ENCODE measurements around the gene TRIM62. TPM values are rescaled to one million over a fixed set of nuclear protein-coding genes. Genes with fewer than 3 reads are reported as not detected.

The TRIM62 gene
- polyA plus RNA-seq, 1 donor, result 7.5 TPM

DNA sequence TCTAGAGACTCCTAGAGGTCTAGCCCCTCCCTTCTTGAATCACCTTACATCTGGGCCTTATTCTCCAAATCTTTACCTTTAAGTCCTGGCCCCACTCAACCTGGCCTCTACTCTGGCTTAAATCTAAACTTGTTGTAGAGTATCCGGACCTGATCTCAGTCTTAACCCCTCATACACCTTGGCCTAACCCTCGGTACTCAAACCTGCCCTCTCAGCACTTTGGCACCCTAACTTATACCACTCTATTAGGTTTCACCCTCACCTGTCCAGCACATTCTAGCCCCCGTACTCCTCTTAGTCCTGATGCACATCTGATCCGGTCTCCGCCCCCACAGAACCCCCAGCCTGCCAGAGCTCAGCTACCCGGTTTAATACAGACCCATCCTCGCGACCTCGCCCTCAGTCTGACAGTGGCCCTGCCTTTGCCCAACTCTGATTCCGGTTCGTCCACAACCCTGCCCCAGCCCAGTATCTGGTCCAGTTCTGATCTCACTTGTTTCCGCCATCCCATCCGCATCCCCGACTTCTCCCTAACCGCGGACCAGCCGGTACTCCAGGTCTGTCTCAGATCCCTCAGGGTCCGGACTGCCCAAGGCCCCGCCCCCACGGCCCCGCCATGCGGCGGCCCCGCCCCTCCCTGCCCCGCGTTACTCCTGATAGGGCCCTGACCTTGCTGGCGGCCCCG is 1.5 kb downstream of the TRIM62 start:
- no peak for DNase-seq

DNA sequence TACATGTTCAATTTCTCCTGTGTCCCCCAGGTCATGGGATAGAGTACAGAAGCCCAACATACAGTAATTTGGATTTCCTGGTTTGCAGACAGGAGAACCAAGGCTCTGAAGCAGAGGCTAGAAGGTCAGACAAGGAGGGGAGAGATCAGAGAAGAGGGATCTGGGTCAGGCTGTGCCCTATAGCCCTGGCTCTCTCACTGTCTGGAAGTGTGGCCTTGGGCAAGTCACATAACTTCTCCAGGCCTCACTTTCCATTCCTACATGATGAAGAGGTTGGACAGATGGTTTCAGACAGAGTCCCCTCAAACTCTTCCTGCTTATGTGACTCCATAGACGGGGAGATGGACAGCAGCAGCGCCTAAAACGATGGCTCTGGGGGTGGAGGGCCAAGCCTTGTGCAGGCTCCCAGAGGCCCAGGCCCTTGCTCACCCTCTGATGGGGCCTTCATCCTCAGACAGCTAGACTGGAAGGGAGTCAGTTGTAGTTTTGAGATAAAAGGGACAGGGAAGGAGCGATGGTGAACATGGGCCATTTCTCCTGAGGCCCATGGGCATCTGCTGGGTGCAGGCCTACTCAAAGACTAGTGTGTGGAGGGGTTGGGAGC is 2.9 kb downstream of the TRIM62 start:
- DNase-seq, result no peak

DNA sequence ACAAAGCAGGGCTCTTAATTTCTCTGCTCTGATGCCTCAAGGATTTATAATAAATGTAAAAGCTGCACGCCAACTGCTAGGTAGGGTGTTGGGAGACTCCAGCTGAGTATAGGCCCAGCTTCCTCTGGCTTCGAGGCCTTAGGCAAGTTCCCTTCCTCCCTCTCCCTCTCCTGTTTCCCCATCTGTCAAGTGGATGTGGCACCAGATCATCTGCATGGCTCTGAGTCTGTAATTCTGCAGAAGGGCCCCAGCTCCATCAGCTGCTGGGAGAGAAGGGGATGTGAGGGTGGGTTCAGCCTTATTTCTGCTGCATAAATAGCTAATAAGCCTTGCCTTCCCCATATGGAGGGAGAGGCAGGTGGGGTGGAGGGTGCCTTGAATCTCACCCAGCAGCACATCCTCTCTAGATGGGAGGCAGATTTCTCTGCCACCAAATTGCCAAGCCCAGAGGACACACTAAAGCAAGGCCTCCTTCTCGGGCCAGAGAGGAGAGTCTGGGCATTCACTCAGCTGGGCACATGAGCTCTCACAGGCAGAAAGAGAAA is 3.8 kb downstream of the TRIM62 start:
- no peak for DNase-seq

DNA sequence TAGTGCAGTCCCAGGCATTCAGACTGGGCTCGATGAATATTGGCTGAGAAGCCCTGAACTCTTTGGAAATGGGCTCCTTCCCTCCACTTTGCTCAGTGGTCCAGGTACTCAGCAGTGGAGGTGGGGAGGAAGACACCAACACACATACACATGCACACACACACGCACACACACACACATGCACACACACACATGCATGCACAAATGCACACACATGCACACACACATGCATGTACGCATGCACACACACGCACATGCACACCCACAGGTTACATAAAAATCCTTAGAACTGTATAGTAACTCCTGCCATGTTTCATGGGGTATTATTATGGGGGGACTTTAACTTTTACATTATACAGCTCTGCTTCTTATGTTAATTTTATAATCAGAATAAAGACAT is 5.0 kb downstream of the TRIM62 start:
- DNase-seq, result no peak

DNA sequence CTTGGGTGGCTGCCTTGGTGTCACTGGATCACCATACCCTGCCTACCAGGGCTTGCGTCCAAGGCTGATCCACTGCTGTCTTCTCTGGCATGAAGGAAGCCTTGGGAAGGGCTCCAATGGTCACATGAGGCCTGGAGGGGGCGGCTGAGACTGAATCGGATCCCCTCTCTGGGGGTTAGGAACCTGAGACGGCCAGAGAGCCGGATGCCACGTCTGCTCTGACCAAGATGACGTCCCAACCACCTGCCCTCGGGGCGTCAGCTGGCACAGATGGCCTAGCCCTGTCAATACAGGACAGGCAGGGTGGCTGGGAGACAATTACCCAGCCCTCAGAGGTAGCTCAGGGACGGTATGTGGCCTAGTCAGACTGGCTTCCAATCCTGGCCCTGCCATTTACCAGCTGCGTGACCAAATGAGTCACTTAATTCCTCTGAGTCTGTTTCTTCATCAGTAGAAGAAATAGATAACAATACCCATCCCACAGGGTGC is 5.4 kb downstream of the TRIM62 start:
- DNase-seq, result peak; percentile 65

DNA sequence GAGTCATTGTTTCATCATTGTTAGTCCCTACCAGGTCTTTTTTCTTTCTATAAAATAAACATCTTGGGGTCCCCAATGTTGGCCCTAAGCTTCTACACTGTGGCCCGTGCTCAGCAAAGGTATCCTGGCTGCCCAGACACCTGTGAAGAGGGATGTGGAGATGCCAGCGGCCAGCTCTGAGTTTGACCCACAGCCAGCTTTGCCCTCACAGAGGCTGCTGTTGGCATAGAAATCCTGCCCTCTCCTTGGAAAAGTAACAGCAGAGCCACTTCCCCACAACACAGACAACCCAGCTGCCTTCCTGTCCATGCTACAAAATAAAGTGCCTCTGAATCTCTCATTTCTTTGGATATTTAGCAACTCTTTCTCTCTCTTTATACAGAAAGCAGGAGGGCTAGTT is 6.0 kb downstream of the TRIM62 start:
- DNase-seq, result no peak

DNA sequence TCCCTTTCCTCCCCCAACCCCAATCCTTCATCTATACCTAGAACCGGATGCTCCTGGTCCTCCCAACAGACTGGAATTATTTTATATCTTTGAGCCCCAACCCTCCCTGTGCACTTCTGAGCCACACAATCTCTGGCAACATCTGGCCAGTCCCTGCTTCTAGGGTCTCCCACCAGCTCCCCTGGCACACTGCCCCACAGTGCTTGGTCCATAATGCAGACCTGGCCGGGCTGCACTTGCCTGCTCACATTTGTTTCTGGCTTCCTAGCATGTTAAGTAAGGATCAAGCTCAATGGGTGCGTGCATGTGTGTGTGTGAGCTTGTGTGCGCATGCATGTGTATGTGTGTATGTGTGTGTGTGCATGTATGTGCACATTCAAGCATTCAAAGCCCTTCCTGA is 8.8 kb downstream of the TRIM62 start:
- DNase-seq, result no peak

DNA sequence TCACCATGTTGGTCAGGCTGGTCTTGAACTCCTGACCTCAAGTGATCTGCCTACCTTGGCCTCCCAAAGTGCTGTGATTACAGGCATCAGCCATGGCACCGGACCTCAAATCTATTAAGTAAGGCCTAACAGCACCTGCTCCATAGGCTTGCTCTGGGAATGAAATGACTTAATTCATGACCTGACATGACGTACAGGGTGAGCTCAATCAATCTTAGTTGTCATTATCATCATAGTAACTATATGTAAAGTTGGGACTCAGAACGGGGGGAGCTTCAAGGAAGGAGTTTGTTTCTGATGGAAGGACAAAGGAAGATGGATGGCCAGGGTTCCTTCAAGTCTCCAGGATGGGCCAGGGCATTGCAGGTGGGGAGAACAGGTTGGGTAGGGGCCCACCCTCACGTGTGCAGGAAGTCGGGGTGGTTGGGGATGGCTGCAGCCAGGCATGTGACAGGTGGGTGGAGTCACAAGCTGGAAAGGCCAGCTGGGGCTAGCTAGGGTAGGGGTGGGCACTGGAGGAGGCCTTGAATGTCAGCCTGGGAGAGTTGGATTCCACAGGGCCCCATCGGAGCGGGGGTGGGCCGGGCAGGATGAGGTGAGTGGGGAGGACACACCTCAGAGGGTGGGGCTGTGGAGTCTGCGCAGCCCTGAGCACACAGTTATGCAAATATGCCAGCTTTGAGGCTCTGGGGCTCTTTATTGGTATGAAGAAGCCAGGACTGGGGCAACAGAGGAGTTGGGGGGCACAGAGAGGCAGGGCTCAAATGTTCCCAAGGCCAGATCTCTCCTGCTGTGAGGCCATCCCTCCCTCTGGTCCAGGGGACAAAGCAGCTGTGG is 9.6 kb downstream of the TRIM62 start:
- no peak for DNase-seq

DNA sequence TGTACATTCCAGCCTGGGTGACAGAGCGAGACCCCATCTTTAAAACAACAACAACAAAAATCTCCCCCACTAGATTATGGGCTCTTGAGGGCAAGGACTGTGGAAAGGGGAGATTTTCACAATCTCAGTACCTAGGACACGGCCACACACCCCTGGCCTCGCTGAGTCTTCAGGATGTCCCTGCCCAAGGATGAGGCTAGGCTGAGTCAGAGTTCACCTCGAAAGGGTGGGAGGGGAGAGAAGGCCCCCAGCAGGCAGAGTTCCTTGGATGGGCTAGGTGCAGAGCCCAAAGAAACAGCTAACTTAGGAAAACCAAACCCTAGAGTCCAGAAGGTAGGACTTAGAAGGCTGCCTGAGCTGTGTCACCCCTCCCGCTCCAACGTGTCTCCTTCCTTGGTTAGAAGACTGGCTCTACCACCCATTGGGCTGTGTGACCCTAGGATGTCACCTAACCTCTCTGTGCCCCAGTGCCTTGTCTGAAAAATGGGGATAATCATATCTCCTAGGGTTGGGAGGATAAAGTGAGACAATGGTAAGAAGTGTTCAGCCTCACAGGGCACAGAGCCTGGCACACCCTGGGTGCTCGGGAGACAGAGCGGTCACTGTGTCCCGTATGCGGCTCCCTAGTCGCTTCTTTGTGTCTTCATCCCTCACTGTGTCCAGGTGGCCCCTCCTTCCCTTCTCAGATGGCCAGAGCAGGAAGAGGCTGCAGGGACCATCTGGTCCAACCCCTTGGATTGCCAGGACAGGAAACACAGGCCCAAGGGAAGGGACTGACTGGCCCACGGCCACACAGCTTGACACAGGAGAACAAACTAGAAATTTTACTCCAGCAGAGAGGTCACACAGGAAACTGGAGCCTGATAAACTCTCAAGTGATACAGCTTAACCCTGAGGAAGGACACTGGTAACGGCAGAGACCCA is 11.2 kb downstream of the TRIM62 start:
- no peak for DNase-seq

DNA sequence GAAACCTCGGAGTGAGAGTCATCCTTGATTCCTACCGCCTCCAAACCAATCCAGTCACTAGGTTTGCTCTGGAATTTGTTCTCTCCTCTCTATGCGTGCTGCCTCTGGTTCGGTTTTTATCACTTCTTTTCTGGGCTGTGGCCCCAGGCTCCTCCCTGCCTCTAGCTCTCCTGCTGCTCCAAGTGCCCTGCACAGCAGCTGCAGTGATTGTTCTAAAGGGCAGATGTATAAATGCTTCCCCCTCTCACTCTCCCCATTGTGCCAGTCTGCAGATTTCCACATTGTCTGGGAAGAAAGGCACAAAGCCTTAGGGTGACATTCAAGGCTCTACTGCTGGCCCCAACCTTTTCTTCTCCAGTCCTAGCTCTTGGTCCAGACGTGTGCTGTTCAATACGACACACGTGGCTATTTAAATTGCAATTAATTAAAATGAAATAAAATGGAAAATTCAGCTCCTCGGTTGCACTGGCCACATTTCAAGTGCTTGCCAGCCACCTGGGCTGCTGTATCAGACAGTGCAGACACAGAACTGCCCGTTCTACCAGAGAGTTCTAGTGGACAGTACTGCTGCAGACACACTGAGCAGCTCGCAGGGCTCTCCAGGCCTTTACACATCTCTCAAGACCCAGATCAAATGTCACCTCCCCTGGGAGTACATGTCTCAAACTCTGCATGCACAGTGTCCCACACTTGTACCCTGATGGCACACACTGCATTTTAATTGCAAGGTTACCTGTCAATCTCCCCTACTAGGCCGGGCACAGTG is 12.4 kb downstream of the TRIM62 start:
- no peak for DNase-seq

DNA sequence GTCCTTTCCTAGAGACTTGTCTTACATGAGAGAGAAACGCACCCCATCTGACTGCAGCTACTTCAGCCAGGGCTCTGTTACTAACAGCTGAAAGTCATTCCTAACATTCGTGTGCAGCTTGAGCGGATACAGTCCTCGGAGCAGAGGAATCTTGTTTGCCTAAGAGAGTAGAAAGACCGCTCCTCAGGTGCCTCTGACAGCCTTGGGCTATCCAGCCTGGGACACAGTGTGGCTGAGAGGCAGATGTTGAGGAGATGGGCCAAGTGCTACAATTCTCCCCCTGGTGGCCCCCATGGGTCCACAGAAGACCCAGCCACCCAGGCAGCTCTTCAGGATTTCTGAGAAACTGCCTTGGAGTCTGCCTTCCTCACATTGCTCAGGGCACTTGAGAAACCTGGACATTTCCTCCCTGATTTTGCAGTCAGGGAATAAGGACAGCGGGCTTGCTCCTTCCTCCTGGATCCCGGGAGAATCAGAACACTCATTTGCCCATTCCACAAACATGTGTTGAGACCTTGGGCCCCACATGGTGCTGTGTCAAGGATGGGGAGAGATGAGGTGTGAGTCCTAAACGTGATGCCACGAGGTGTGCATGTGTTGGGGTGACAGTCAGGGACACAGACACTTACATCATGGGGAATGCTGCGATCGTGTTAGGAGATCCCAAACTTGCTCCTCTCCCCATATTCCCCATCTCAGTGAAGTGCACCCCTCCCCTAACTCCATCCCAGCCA is 13.1 kb downstream of the TRIM62 start:
- no peak for DNase-seq

DNA sequence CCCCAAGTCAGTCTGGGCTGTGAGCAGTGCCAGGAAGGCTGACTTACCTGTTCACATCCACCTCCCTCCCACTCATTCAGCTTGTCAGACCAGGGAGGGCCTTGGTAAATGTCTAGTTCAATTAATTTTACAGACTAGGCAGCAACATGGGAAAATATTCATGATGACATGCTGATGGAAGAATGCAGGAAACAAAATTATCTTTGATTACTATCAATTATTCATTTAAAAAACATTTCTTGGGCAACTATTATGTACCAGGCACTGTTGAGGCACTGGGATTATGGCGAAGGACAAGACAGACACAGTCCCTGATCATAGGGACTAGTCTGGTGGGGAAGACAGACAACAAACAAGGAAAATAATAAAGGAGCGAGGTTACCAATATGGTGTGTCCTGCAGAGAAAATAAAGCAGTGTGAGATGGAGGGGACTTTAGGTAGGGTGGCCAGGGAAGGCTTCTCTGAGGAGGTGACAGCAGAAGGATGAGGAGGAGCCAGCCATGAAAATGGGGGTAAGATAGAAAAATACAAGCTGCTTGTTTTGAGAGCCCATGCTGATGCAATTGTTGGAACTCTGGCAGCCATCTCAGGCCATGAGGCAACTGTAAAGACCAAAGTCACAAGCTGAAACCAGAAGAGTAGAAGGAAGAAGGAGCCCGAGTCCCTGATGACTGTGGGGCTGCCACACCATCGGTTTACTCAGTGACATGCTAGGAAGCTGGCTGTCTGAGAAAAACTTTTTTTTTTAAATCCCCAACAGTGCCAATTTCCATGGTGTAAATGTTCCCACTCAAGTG is 14.0 kb downstream of the TRIM62 start:
- DNase-seq, result no peak

DNA sequence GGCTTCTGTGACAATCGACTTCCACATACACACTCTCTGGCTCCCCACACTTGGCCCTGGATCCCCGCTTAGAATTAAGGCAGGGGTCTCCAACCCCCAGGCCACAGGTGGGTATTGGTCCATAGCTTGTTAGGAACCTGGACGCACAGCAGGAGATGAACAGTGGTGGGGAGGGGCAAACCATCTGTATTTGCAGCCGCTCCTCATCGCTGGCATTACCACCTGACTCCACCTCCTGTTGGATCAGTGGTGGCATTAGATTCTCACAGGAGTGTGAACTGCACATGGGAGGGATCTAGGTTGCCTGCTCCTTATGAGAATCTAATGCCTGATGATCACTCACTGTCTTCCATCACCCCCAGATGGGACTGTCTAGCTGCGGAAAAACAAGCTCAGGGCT is 16.0 kb downstream of the TRIM62 start:
- no peak for DNase-seq

DNA sequence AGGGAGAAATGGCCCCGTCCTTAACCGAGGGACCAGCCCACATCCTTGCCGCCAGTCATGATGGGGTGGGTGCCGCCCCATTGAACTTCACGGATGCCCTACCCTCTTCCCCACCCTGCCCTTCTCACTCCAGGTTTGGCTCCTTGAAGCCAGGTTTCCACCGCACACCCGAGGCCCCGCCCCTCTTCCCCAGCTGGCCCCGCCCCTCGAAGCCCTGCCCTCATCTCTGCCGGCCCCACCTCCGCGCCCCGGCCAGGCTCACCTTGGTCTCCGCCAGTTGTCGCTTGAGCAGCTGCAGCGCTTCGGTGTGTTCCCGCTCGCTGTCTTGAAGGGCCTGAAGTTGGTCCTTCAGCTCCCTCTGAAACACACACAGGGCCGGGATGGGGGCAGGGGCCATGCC is 16.6 kb downstream of the TRIM62 start:
- DNase-seq, result no peak

DNA sequence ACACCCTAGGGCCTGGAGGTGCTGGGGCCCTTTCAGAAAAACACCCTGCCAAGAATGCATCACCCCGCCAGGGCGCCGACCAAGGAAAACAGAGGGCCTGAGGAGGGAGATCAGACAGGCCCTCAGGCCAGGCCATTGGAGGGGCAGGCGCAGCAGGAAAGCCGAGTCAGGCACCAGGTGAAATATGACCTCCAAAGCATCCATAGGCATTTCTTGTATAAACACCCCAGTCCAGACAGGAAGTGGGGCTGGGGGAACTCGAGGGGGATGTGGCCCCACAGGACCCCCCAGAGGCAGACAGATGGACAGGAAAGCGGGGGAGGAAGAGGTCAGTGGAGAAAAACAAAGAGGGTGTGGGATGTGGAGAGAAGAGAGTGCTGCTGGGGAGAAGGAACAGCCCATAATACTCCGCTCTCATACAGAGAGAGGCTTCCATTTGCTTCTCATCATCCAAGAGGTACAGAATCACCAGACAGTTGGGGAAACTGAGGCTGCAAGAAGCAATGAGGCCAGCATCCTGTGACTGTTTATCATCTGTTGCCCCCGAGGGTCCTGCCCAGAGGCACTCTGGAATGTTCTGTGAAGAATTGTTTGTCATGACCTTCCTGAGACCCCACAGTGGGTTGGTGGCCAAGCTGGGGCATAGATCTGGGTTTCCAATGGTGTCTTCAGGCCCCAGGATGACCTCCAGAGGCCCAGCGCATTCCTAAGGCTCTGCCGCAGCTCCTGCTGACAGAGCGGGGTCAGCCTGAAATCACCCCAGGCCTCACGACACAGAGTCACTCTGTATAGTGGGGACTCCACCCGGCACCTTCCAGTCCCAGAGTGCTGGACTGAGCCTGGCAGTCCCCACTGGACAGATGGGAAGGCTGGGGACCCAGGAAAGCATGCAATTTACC is 18.0 kb downstream of the TRIM62 start:
- DNase-seq, result no peak

DNA sequence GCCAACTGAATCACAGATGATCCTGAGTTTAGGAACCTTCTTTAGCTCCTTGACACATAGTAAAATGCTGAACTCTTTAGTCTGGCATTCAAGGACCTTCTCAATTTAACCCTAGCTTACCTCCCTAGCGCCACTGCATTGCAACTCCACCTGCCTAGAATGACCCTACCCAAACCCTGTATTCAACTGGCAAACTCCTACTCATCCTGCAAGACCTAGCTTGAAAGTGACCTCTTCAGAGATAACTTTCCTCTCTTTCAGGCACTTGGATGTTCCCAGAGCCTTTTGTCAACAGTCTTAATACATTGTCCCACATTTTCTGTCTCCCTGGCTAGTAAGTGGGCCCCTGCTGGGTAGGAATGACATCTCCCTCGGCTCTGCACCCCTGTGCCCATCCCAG is 19.7 kb downstream of the TRIM62 start:
- DNase-seq, result no peak

DNA sequence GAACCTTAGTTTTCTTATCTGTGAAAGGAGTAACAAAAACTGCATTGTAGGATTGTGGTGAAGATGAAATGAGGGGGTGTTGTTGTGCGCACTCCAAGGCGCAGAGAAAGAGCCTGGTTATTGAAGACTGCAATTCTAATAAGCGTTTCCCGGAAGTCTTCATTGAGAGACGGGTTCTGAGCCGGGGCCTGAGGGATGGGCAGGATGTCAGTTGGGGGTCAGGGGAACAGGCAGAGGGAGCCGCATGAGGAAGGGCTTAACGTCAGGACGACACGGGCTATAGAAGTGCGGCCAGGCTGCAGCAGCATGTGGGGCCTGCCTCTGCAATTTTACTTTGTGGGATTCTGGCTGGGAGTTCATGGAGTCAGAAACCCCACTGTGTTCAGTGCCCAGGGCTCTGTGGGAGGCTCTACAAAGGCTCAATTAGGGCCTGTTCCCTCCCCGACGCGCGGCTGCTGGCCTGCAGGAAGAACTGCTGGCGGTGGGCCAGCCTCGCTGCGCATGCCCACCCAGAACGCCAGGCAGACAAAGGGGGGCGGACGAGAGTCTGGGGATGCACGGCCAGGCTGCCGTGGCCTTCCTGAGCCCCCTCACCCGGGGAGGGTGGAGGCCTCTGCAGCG is 20.7 kb downstream of the TRIM62 start:
- peak; percentile 76 for DNase-seq

DNA sequence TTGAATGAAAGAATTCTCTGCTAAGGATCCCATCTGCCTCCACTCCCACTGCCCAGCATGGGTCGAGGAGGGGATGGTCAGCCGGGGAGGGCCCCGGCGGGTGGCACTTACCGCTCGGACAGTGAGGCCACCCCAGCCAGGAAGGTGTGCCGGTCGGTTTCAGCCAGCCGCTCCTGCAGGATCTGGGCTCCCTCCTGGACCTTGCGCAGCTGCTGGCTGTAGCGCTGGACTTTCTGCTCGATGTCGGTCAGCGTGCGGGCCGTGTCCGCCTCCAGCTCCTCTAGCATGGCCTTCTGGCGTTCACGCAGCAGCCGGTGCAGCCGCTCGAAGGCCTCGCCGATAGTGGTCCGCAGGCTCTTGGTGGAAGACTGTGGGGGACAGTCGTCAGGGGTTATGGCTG is 22.3 kb downstream of the TRIM62 start:
- no peak for DNase-seq

Data from hindlimb muscle (tissue), 1 donor.